ENCODE data around the gene TP73. TPM values are rescaled to one million over a fixed set of nuclear protein-coding genes. Genes with fewer than 3 reads are reported as not detected.

The TP73 gene
- total and polyA plus RNA-seq, 7 donors, result under 0.01 to 0.13 (median 0.01) TPM; not detected in 4

GRCh38 chr1:3741566-3742438 lies 89.5 kb downstream of the TP73 start:
- Histone ChIP-seq H3K36me3 (ENCODE audit: insufficient read depth in 1 of 2, low read depth in 1 of 2) (peaks cover 2 to 57% of the 10 kb centered on the region in 2 donors), H3K4me1 (peaks cover 18% of the 10 kb centered on the region), H3K9me3 (no peaks in the 10 kb centered on the region), H3K27ac (no peak overlapping the region), H3K27me3 (ENCODE audit: insufficient read depth in 3 of 3, low read length in 2 of 3) (no peaks in the 10 kb centered on the region), H3K4me3 (no peak overlapping the region)
- TF ChIP-seq CTCF (IDR thresholded peaks at IDR 0.05), result no peak
- intact Hi-C loops (cut with DNase I), result no loop called here
- 81 to 86% (median 82%) methylated on average over 21 to 22 of the region's 22 CpGs for WGBS, 3 donors
- ATAC-seq, result no peak
- no peak for DNase-seq

GRCh38 chr1:3742439-3743298 lies 90.4 kb downstream of the TP73 start:
- Histone ChIP-seq H3K36me3 (ENCODE audit: insufficient read depth in 1 of 2, low read depth in 1 of 2) (peaks cover 2 to 48% of the 10 kb centered on the region in 2 donors), H3K27ac (no peak overlapping the region), H3K4me1 (peaks cover 19% of the 10 kb centered on the region), H3K27me3 (ENCODE audit: insufficient read depth in 3 of 3, low read length in 2 of 3) (no peaks in the 10 kb centered on the region), H3K9me3 (no peaks in the 10 kb centered on the region), H3K4me3 (no peak overlapping the region)
- peak in 1 of 2 donors; percentile 36 for DNase-seq
- TF ChIP-seq CTCF (IDR thresholded peaks at IDR 0.05), result no peak
- ATAC-seq, result no peak
- WGBS, 3 donors, result 82 to 87% (median 85%) methylated on average over 24 of the region's 24 CpGs
- intact Hi-C loops (cut with DNase I), result no loop called here

- intact Hi-C loops (cut with DNase I), result no loop called here
- 44 to 65% (median 49%) methylated on average over 4 of the region's 4 CpGs for whole genome bisulfite sequencing, 3 donors
These were observed 91.1 kb downstream of the TP73 start for GRCh38 chr1:3743421-3743820.

GRCh38 chr1:3743826-3744225 lies 91.5 kb downstream of the TP73 start:
- WGBS, 3 donors, result 92 to 96% (median 94%) methylated on average over 12 of the region's 12 CpGs
- H3K36me3 ChIP-seq (ENCODE audit: insufficient read depth in 1 of 2, low read depth in 1 of 2), result peaks cover under 1 to 36% of the 10 kb centered on the region in 2 donors
- no peaks in the 10 kb centered on the region for H3K9me3 ChIP-seq
- no peak overlapping the region for H3K4me3 ChIP-seq
- TF ChIP-seq CTCF (IDR thresholded peaks at IDR 0.05), result no peak
- H3K27me3 ChIP-seq (ENCODE audit: insufficient read depth in 3 of 3, low read length in 2 of 3), result no peaks in the 10 kb centered on the region
- H3K27ac ChIP-seq, result no peak overlapping the region
- intact Hi-C loops (cut with DNase I), result no loop called here
- DNase-seq (peak in 1 of 2 donors; percentile 22), ATAC-seq (no peak)
- H3K4me1 ChIP-seq, result peaks cover 22% of the 10 kb centered on the region

More at GRCh38 chr1:3743421-3743820, 91.1 kb downstream of the TP73 start:
- DNase-seq (no peak), ATAC-seq (no peak)
- no peaks in the 10 kb centered on the region for H3K9me3 ChIP-seq
- no peak for TF ChIP-seq CTCF (IDR thresholded peaks at IDR 0.05)
- no peak overlapping the region for H3K27ac ChIP-seq
- H3K36me3 ChIP-seq (ENCODE audit: insufficient read depth in 1 of 2, low read depth in 1 of 2), result peaks cover 2 to 40% of the 10 kb centered on the region in 2 donors
- H3K4me1 ChIP-seq, result peaks cover 22% of the 10 kb centered on the region
- H3K4me3 ChIP-seq, result no peak overlapping the region
- H3K27me3 ChIP-seq (ENCODE audit: insufficient read depth in 3 of 3, low read length in 2 of 3), result no peaks in the 10 kb centered on the region

All from psoas muscle (tissue), 8 donors.